ENCODE data around the gene CDC25A.

Gene CDC25A

DNA sequence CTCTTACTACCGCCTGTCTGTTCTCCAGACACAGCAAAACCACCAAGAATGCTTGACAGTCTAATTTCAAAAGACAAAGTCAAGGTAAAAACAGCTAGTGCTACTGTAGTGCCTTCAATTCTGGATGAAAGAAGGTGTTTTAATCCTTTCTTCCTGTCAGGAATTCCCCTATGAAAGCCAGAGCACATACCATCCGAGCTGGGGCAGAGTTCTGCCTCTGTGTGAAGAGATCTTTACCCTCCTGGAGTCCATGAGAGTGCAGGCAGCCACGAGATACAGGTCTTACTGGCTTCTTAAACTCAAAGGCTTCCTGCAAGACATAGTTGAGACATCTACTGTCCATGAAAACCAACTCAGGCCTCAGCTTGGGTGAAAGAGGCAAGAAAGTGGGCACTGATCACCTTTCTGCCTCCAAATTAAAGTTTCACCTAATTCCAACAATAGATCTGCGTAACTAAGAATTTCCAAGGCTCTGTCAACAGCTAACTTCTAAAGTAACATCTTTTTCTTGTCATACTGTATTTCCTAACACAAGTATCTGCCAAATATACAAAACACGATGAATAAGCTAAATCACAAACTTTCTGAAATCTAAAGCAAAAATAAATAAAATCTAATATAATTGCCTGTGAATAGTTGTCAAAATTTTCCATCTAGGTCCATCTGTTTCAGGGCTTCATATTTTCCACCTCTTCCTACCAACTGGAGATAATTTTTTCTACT lies 7.5 kb downstream of the CDC25A start:
- Mint-ChIP-seq H3K27me3 (peaks cover 2% of the 10 kb centered on the region), H3K4me1 (ENCODE audit: low read depth) (no peaks in the 10 kb centered on the region), H3K4me3 (no peak overlapping the region), H3K36me3 (peaks cover 12% of the 10 kb centered on the region), H3K27ac (no peak overlapping the region), H3K9me3 (ENCODE audit: low read depth) (no peaks in the 10 kb centered on the region)

DNA sequence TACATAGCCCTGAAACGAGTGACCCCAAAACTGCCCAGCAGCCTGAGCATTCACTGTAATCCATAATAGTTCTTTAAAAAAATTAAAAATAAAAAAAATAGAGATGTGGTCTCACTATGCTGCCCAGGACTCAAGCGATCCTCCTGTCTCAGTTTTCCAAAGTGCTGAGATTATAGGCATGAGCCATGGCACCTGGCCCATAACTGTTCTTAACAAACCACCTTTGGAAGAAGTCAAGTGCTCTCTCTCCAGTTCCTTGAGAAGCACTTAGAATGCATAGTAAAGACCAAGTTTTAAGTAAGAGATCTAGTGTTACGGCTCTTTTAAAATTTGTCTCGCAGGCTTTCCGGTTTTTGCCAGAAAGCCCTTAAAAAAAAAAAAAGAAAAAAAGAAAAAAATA lies 8.2 kb downstream of the CDC25A start:
- Mint-ChIP-seq H3K27me3 (peaks cover 2% of the 10 kb centered on the region), H3K4me3 (no peak overlapping the region), H3K4me1 (ENCODE audit: low read depth) (no peaks in the 10 kb centered on the region), H3K36me3 (peaks cover 14% of the 10 kb centered on the region), H3K9me3 (ENCODE audit: low read depth) (no peaks in the 10 kb centered on the region), H3K27ac (no peak overlapping the region)

DNA sequence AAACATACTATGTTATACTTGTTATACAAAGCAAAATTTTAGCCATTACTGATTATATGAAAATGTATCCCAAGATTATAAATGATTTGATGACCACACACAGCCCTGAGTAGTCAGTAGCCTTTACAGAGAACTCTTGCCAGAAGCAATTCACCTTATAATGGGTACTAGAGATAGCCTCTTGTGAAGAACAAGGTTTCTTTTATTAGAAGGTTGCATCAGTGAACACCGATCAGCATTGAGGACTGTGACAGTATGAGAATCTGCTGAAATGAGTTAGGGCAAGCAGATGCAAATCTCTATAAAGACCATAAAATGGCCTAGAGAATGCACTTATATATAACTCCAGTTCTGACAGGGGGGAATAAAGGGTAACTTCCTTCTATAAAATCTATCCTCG lies 10.1 kb downstream of the CDC25A start:
- Mint-ChIP-seq H3K27ac (no peak overlapping the region), H3K36me3 (peaks cover 16% of the 10 kb centered on the region), H3K4me1 (ENCODE audit: low read depth) (no peaks in the 10 kb centered on the region), H3K9me3 (ENCODE audit: low read depth) (no peaks in the 10 kb centered on the region), H3K4me3 (no peak overlapping the region), H3K27me3 (no peaks in the 10 kb centered on the region)

DNA sequence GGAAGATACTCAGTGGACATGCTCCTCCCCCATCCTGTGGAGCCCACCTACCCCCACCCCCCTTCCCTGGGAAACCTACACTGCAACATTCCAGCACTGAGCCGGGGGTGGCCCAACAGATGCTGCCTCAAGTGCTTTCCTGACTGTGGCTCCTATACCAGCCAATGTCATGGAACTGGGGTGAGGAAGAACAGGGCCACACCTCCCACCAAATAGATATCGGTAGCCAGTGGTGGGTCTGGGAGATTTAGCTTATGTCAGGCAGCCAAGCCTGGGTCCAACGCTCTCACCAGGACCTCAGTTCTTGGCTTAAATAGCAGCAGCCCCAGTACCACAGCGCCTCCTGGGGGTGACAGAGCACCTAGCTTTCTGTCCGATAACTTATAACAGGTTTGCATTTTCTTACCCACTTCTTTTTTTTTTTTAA lies 30.3 kb downstream of the CDC25A start:
- Mint-ChIP-seq H3K27ac (no peak overlapping the region), H3K4me3 (no peak overlapping the region), H3K36me3 (peaks cover 3% of the 10 kb centered on the region), H3K27me3 (no peaks in the 10 kb centered on the region), H3K9me3 (ENCODE audit: low read depth) (no peaks in the 10 kb centered on the region), H3K4me1 (ENCODE audit: low read depth) (no peaks in the 10 kb centered on the region)

DNA sequence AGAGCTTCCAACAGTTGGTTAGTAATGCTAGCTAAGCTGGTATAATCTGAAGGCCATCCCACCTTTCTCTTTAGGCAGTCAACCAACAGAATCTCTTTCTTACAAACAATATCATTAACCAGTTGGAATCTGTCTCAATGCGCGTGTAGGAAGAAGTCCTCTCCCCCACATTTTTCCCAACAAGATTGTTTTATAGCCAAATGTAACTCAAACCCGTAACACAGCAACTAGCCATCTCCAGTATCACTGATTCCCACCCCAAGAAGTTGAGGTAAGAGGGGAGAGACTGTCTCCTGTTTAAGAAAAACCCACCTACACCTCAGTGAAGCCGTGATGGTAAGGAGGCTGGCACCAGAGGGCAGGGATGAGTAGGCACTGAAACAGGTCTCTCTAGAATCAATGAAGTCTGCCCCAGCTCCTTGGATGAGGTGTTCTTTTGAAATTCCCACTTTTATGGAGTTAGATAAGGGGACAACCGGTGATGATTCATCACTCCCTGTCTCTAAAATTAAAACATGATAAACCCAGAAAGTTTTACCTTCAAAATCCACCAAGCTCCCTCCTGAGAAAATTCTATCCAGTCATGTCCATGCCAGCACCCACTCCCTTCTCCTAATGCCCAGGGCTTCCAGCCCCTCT lies 30.9 kb downstream of the CDC25A start:
- Mint-ChIP-seq H3K27me3 (no peaks in the 10 kb centered on the region), H3K27ac (peak overlapping the region; percentile 16), H3K4me3 (no peak overlapping the region), H3K36me3 (peaks cover 3% of the 10 kb centered on the region), H3K9me3 (ENCODE audit: low read depth) (no peaks in the 10 kb centered on the region), H3K4me1 (ENCODE audit: low read depth) (no peaks in the 10 kb centered on the region)

DNA sequence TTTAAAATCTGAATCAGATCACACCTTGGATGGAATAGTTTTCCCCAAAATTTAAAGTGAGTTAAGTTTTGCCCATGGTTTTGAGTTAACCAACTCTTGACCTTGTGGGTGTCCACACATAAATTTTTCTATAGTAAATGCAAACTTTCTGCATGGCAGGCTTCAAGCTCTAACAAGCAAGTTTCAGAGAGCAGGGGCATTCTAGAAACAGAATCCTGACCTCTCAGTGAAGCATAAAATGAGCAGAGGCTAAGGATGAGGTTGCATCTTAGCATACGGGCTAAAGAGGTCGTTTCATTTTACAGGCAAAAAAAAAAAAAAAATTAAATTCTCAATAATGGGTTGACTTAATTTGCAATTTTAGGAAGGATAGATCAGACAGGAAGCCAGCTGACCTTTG lies 32.1 kb downstream of the CDC25A start:
- Mint-ChIP-seq H3K27me3 (no peaks in the 10 kb centered on the region), H3K27ac (no peak overlapping the region), H3K4me3 (no peak overlapping the region), H3K9me3 (ENCODE audit: low read depth) (no peaks in the 10 kb centered on the region), H3K36me3 (peaks cover 3% of the 10 kb centered on the region), H3K4me1 (ENCODE audit: low read depth) (no peaks in the 10 kb centered on the region)

DNA sequence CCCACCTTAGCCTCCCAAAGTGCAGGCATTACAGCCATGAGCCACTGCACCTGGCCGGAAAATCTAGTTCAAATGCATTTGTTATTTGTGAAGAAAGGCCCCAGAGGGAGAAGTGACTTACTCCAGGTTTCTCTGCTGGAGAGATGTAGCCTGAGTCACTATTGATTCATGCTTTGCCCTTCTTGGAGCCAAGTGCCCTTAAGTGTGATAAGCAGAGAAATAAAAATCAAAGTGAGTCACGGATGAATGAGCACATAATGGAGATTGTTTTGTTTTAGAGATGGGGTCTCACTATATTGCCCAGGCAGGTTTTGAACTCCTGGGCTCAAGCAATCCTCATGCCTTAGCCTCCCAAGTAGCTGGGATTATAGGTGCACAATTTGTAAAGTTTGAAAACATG lies 33.1 kb downstream of the CDC25A start:
- Mint-ChIP-seq H3K36me3 (peaks cover 3% of the 10 kb centered on the region), H3K4me3 (no peak overlapping the region), H3K4me1 (ENCODE audit: low read depth) (no peaks in the 10 kb centered on the region), H3K9me3 (ENCODE audit: low read depth) (no peaks in the 10 kb centered on the region), H3K27me3 (no peaks in the 10 kb centered on the region), H3K27ac (no peak overlapping the region)

DNA sequence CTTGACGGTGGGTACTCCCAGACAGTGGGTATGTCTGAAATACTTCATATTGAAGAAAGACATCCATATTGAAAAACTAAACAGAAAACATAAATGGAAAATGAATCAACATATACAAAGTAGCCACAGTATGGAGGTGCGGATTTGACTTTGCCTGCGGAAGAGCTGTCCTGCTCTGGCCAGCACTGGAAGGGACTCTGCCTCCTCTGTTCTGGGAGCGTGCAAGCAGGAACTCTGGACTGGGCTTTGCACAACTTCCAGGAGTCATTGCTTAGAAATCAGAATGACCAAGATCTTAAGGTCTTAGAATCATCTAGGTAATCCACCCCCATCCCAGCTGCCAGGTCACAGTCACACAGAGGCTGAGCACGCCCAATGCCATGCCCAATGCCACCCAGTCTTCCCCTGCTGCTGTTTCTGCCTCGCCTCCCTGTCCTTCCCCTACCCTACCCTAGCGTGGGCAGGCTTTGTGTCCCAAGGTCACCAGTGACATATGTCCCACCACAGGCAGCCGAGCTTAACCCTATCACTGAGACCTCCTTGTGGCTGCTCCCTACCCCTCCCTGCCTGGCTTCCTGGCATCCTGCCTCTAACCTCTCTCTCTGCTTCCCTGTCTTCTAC lies 36.3 kb downstream of the CDC25A start:
- Mint-ChIP-seq H3K4me1 (ENCODE audit: low read depth) (no peaks in the 10 kb centered on the region), H3K36me3 (no peaks in the 10 kb centered on the region), H3K4me3 (no peak overlapping the region), H3K9me3 (ENCODE audit: low read depth) (no peaks in the 10 kb centered on the region), H3K27me3 (no peaks in the 10 kb centered on the region), H3K27ac (no peak overlapping the region)

DNA sequence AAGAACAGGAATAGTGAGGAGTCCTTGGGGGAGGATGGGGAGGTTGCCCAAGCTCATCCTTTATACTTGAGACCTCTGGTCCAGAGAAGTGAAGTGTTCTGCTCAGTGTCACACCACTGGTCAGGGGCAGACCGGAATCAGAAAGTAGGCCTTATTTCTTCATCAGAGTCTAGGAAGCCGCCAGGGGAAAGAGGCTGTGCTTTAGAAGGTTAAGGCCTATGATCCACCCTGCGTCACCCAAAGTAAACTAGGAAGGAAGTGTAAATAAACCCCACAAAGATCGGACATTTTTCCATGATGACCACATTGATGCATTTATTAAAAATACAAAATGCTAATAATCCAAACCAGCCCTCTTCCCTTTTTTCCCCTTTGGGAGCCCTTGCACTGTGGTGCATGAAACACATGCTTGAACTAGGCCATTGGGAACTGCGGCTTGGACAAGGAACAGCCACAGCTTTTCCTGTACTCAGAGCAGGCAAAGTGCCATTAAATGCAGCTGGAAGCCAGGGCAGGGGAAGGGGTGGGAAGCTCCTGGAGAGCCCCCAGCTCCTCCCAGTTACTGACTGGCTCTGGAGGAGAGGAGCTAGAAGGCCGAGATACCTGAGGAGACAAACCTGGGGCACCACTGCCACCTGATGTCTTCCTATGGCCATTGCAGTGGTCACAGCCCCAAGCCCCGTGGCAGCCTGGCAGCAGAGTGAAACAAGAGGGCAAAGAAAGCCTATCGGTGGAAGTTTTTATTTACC lies 37.0 kb downstream of the CDC25A start:
- H3K27ac Mint-ChIP-seq, result no peak overlapping the region
- no peaks in the 10 kb centered on the region for H3K9me3 Mint-ChIP-seq (ENCODE audit: low read depth)

DNA sequence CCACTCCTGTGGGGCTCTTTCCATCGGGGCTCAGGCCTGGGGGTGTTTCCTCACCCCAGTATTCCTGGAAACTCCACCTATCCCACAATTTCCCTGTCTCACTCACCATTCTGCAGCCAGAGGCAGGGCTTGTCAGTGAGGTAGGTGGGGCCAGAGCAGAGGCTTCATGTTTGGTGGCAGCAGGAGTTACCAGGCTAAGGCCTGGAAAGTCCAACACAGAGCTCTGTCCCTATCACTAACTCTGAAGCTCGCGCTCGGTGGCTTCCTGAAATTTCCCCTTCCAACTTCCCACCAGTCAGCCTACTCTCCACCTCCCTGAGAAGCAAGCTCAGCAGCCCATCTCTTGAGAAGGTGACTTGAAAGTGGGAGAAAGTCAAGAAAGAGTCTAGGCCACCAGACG lies 44.2 kb downstream of the CDC25A start:
- H3K27me3 Mint-ChIP-seq, result no peaks in the 10 kb centered on the region
- no peaks in the 10 kb centered on the region for H3K9me3 Mint-ChIP-seq (ENCODE audit: low read depth)
- H3K27ac Mint-ChIP-seq, result no peak overlapping the region
- H3K4me1 Mint-ChIP-seq (ENCODE audit: low read depth), result no peaks in the 10 kb centered on the region
- H3K36me3 Mint-ChIP-seq, result no peaks in the 10 kb centered on the region
- no peak overlapping the region for H3K4me3 Mint-ChIP-seq

More for the DNA sequence above, 37.0 kb downstream of the CDC25A start:
- Mint-ChIP-seq H3K36me3 (no peaks in the 10 kb centered on the region), H3K4me1 (ENCODE audit: low read depth) (no peaks in the 10 kb centered on the region), H3K4me3 (no peak overlapping the region), H3K27me3 (no peaks in the 10 kb centered on the region)

DNA sequence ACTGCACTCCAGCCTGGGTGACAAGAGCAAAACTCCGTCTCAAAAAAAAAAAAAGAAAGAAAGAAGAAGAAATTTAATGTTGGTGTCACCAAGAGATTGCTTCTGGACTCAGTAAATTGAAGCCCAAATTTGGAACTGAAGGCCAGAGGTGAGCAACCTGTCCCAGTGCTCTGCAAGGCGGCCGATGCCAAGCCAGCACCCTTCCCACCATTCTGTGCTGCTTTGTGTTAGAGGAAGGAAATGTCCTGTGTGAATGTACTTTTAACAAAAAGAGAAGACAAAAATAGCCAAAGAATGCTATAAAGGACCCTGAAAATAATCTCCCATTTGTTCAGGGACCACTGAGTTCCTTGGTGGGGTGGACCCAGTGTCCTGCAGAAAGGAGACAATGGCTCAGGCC lies 44.6 kb downstream of the CDC25A start:
- Mint-ChIP-seq H3K27me3 (no peaks in the 10 kb centered on the region), H3K36me3 (no peaks in the 10 kb centered on the region), H3K4me3 (no peak overlapping the region), H3K9me3 (ENCODE audit: low read depth) (no peaks in the 10 kb centered on the region), H3K4me1 (ENCODE audit: low read depth) (no peaks in the 10 kb centered on the region), H3K27ac (no peak overlapping the region)

DNA sequence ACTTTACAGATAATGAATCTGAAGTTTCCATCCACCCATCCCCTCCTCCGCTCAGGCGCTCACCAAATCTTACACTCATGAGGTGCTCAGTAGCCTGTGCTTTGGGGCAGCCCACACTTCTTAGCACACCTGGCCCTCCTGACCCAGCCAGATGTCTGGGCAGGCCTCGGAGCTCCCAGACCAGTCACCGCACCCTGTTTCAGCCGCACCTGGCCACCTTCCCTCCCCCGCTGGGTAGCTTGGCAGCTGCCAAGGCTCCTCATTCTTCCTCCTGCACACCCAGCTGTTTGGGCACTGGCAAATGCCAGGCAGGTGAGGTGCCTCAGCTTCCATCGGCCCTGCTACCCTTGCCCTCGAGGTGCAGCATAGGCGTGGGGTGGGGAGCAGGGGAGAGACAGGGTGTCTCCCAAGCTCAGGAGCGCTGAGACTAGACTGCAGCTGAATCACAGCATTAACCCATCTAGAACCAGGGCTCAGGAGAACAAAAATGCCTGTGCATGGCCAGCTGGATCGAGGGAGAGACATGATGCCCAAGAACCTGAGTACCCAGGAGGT lies 45.8 kb downstream of the CDC25A start:
- Mint-ChIP-seq H3K36me3 (no peaks in the 10 kb centered on the region), H3K4me1 (ENCODE audit: low read depth) (no peaks in the 10 kb centered on the region), H3K27me3 (no peaks in the 10 kb centered on the region), H3K9me3 (ENCODE audit: low read depth) (no peaks in the 10 kb centered on the region), H3K4me3 (no peak overlapping the region), H3K27ac (no peak overlapping the region)

DNA sequence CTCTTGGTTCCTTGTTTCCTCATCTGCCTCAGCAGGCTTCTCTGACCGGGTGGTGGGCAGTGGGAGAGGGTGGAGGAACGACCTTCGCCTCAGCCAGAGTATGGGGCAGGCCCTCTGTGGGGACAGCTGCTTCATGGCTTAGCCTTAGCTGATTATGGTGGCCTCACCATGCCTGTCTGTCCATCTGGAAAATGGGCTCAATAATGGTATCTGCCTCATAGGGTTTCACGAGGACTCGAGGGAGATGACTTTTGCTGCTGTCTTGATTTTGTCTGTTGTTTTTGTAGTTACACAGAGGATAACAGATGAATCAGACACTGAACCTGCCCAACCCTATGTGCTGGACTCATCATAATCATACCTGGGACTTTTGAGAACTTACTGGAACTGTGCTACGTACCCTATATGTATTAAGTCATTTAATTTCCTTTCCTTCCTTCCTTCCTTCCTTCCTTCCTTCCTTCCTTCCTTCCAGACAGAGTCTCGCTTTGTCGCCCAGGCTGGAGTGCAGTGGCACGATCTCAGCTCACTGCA lies 46.5 kb downstream of the CDC25A start:
- Mint-ChIP-seq H3K4me3 (no peak overlapping the region), H3K9me3 (ENCODE audit: low read depth) (no peaks in the 10 kb centered on the region), H3K4me1 (ENCODE audit: low read depth) (no peaks in the 10 kb centered on the region), H3K27ac (no peak overlapping the region), H3K36me3 (no peaks in the 10 kb centered on the region), H3K27me3 (no peaks in the 10 kb centered on the region)

DNA sequence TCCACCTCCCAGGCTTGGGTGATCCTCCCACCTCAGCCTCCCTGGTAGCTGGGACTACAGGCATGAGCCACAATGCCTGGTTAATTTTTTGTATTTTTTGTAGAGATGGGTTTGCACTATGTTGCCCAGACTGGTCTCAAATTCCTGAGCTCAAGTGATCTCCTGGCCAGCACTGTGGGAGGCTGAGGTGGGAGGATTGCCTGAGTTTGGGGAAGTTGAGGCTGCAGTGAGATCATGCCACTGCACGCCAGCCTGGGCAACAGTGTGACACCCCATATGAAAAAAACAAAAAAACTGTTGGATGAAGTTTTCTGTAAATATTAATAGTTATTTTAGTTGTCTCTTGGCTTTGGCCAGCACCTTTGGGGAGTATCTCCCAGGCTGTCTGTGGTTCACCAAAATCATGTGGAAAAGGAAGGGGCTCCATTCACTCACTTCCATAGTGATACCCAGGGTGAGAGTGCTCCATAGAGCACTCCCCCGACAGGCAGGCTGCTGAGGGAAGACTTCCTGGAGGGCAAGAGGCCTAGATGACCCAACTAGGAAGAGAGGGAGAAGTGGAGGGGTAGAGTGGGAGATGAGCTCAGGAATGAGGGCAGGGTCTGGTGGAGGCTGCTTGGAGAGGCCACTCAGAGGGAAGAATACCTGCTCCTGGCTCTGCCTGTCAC lies 47.1 kb downstream of the CDC25A start:
- no peaks in the 10 kb centered on the region for H3K27me3 Mint-ChIP-seq
- no peaks in the 10 kb centered on the region for H3K9me3 Mint-ChIP-seq (ENCODE audit: low read depth)
- no peak overlapping the region for H3K27ac Mint-ChIP-seq
- H3K4me3 Mint-ChIP-seq, result no peak overlapping the region
- H3K4me1 Mint-ChIP-seq (ENCODE audit: low read depth), result no peaks in the 10 kb centered on the region
- no peaks in the 10 kb centered on the region for H3K36me3 Mint-ChIP-seq
